ENCODE measurements around the gene ZFX.

The ZFX gene

DNA sequence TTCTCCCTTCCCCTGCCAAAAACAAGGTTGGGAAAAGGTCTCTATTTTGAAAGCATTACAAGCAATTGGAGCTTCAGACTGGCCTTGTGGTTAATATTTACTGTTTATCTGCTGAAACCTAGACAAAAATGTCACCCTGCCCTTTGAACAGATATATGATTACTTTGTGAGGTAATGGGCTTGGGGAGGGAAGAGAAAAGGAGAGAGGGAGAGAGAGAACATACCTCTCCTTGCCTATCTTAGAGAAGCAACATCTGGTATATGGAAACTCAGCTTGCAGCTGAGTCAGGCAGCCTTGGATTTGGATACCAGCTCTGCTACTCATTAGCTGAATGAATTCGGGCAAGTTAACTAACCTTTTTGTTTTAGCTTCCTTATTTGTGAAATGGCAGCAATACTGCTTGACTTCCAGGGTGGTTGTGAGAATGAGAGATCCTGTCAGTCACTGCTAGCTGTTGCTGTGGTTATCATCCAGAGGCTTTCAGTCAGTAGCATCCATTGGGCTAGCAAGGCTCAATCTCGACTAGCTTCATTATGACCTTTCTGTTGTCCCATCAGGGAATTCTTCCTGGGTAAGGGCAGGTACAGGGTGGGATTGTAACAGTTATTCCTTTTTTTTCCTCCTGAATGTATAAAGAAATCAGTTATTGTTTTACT is 41.1 kb downstream of the ZFX start:
- DNase-seq (ENCODE audit: low read depth), result peak; percentile 7
- no peak overlapping the region for H3K4me3 ChIP-seq (ENCODE audit: low read depth, low read length)

GRCh38 chrX:24196509-24196908 is 47.0 kb downstream of the ZFX start:
- DNase-seq (ENCODE audit: low read depth), result no peak
- no peak overlapping the region for H3K4me3 ChIP-seq (ENCODE audit: low read depth, low read length)

GRCh38 chrX:24198101-24198500 is 48.6 kb downstream of the ZFX start:
- no peak for DNase-seq (ENCODE audit: low read depth)
- no peak overlapping the region for H3K4me3 ChIP-seq (ENCODE audit: low read depth, low read length)

DNA sequence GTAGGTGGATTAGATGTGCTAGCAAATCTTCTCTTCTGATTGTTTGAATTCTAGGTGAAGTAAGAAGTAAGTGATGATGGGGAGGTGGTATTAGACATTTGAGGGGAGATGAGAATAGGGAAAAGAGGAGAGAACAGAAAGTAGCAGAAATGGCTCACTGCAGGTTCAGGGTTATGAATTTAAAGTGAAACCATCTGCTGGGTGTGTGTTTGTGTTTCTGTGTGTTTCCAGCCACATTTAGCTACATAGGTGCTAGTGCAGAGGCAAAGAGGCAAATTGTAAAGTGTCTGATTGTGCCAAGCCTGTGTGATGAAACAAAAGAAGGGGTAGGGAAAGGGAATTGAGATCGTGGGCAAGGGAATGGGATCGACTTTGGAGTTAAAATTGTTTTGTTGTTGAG is 50.6 kb downstream of the ZFX start:
- no peak for DNase-seq (ENCODE audit: low read depth)
- no peak overlapping the region for H3K4me3 ChIP-seq (ENCODE audit: low read depth, low read length)

- H3K4me3 ChIP-seq (ENCODE audit: low read depth, low read length), result no peak overlapping the region
- no peak for DNase-seq (ENCODE audit: low read depth)
These were observed 51.7 kb downstream of the ZFX start for GRCh38 chrX:24201216-24201615.

DNA sequence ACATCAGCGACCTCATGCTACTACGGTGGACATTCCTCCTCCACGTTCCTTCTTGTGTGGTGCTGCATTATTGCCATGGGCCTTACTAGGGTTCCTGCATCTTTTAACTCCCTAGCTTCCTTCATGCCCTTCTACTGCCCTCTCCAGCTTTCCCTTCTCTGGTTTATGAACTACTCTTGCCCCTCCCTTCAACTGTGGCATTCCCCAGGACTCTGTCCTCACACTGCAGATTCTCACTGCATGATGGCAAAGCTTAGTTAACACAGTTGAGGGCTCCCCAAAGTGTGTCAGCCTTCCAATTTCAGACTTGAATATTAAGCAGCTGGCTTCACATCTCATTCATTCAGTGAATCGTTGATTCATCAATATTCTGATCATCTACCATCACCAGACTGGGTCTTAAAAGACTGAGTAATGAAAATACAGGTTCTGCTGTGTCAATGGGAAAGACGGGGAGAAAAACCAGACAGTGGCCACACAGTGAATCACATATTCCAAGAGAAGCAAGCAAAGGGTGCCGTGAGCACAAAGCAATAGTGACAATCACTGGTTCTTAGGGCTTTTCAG is 53.0 kb downstream of the ZFX start:
- H3K4me3 ChIP-seq (ENCODE audit: low read depth, low read length), result no peak overlapping the region
- no peak for DNase-seq (ENCODE audit: low read depth)

DNA sequence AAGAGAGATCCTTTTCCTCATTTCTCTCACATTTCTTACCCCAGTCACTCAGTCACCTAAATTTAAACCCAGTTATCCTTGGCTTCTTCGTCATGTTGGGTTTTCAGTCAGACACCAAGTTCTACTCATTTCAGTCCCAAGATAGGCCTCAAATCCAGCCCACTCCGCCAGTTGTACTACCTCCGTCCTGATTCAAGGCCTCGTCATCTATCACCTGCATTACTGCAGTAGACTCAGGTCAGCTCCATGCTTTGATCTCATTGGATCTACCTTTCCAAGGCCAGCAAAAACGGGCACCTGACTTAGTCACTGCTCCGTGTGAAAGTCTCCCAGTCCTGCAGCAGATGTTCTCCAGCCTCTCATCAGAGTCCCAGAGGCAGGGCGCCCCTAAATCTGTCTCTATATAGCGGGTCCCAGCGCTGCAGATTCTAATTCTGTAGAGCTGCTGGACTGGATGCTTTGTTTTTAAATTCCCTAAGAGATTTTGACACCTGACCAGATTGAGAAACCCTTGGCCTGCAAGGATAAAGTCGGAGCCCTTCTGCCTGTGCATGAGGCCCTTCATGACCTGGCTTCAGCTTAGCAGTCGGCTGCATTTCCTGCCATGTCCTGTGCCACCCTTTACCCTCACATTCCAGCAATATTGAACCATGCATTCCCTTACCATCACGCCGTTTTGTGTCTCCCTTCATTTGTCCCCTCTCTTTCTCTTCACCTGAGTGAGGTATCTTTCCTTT is 53.7 kb downstream of the ZFX start:
- H3K4me3 ChIP-seq (ENCODE audit: low read depth, low read length), result no peak overlapping the region
- DNase-seq (ENCODE audit: low read depth), result no peak

DNA sequence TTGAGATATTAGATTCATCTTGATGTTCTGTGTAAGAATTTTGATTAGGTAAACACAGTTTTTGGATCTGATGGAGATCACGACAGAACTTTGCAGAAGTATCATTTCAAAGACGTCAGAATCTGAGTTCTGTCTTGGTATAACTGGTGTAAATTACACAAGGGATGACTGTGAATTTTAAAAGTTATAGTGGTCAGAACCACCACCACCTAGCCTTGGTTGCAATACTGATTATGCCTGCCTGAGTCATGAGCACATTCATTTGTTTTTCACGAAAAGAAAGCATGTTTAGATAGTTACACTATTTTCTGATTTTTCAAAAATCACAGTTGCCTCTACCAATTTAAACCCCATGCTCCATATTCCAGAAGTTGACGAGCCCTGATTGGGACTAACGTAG is 54.8 kb downstream of the ZFX start:
- DNase-seq (ENCODE audit: low read depth), result no peak
- H3K4me3 ChIP-seq (ENCODE audit: low read depth, low read length), result no peak overlapping the region

GRCh38 chrX:24204958-24205357 is 55.4 kb downstream of the ZFX start:
- H3K4me3 ChIP-seq (ENCODE audit: low read depth, low read length), result no peak overlapping the region
- no peak for DNase-seq (ENCODE audit: low read depth)

DNA sequence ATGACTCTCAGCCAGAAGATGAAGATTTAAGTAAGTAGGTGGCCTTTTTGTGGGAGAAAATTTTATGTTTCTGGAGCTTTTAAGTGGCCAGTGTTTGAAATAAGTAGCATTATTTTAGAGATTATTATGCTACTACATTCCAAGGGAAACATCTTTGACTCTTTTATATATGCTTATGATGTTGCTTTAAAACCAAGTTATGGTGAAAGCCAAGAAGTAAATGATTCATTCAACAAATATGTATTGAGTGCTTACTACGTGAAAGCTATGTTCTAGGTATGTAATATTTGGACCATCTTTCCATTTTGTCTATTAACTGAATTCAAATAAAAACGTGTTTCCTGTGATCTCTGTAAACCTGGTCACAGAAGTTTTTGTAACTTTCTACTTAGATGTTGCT is 58.3 kb downstream of the ZFX start:
- H3K4me3 ChIP-seq (ENCODE audit: low read depth, low read length), result no peak overlapping the region
- no peak for DNase-seq (ENCODE audit: low read depth)

DNA sequence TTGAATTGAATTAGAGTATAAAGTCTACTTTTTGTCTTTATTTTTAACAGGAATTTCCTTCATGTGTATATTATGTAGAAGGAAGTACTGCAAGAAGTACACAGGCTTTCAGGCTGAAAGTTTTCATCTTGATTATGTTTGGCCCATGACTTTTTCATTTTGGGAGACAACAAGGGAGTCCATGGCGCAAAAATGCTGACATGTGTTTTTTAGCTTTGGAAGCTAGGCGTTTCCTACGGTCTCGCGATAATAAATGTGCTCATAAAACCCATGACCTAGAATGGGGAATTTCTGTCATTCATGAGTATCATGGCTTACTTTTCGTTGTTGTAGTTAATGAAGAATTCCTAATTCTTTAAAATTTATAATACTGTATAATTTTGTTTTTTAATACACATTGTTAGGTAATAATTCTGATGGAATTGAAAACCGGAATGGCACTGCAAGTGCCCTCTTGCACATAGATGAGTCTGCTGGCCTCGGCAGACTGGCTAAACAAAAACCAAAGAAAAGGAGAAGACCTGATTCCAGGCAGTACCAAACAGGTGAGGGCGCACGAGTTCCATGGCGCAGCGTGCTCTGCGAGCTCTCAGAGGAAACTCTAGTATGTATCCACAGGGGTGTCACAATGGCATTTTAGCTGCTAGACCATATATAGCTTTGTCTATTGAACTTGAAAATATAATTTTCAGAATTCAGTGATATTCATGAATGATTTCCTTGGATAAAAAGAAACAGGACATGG is 59.1 kb downstream of the ZFX start:
- no peak for DNase-seq (ENCODE audit: low read depth)

GRCh38 chrX:24210190-24210589 is 60.7 kb downstream of the ZFX start:
- DNase-seq (ENCODE audit: low read depth), result no peak
- no peak overlapping the region for H3K4me3 ChIP-seq (ENCODE audit: low read depth, low read length)

More for the DNA sequence above, 59.1 kb downstream of the ZFX start:
- no peak overlapping the region for H3K4me3 ChIP-seq (ENCODE audit: low read depth, low read length)

DNA sequence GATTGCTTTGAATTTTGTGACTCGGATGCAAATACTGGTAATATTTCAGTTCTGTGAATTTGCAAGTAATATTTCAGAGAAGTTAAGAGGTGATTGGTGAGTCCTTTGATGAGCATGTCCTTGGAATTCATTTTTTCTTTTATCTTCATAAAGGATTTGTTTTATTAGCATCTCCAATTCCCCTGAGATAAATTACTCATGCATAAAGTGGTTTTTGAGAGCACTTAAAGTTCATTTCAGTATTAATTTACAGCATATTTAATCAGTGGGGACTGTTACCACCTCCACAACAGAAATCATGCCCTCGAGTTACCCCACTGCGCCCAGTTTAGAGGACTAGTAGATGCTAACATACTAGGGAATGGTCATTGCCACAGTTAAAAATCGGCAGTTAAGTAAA is 65.0 kb downstream of the ZFX start:
- no peak for DNase-seq (ENCODE audit: low read depth)
- no peak overlapping the region for H3K4me3 ChIP-seq (ENCODE audit: low read depth, low read length)

GRCh38 chrX:24215272-24215671 is 65.7 kb downstream of the ZFX start:
- DNase-seq (ENCODE audit: low read depth), result no peak
- no peak overlapping the region for H3K4me3 ChIP-seq (ENCODE audit: low read depth, low read length)

- no peak overlapping the region for H3K4me3 ChIP-seq (ENCODE audit: low read depth, low read length)
- no peak for DNase-seq (ENCODE audit: low read depth)
These were observed 66.5 kb downstream of the ZFX start for GRCh38 chrX:24216037-24216436.

DNA sequence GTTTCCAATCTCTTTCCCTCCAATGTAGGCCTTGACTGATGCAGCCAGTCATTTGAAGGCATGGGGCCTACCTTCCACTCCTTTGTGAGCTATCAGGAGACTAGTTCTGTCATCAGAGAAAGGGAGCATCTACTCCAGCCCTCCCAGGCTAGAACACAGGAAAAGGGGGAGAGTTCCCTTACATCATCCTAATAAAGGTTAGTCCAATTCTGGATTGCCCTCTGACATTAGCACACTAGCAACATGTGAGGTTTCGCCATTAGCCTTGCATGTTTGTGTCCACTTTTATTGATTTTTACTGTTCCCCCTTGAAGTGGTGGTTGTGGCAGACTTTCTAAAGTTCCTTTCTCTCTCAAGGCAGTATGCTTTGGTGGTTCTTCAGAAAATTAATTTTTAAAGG is 67.3 kb downstream of the ZFX start:
- DNase-seq (ENCODE audit: low read depth), result no peak
- H3K4me3 ChIP-seq (ENCODE audit: low read depth, low read length), result no peak overlapping the region

GRCh38 chrX:24219320-24219719 is 69.8 kb downstream of the ZFX start:
- no peak for DNase-seq (ENCODE audit: low read depth)
- H3K4me3 ChIP-seq (ENCODE audit: low read depth, low read length), result no peak overlapping the region

- no peak for DNase-seq (ENCODE audit: low read depth)
These were observed 72.3 kb downstream of the ZFX start for GRCh38 chrX:24221872-24222271.

DNA sequence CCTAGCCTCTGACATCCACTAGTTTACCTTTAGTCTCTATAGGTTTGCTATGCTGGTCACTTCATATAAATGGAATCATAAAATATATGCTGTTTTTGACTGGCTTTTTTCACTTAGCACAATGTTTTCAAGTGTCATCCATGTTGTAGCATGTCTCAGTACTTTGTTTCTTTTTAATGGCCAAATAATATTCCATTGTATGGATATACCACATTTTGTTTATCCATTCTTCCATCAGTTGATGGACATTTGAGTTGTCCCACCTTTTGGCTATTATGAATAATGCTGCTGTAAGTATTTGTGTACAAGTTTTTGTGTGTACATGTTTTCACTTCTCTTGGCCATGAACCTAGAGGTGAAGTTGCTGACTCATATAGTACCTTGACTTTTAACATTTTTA is 75.7 kb downstream of the ZFX start:
- H3K4me3 ChIP-seq (ENCODE audit: low read depth, low read length), result no peak overlapping the region
- no peak for DNase-seq (ENCODE audit: low read depth)

More at GRCh38 chrX:24221872-24222271, 72.3 kb downstream of the ZFX start:
- H3K4me3 ChIP-seq (ENCODE audit: low read depth, low read length), result no peak overlapping the region

- H3K4me3 ChIP-seq (ENCODE audit: low read depth, low read length), result no peak overlapping the region
- DNase-seq (ENCODE audit: low read depth), result no peak
These were observed 76.6 kb downstream of the ZFX start for GRCh38 chrX:24226176-24226575.

Data from skeletal muscle cell (primary cell).